ENCODE results near the gene HAVCR1. TPM values are rescaled to one million over a fixed set of nuclear protein-coding genes. Genes with fewer than 3 reads are reported as not detected.
"Not testable (repeated sequence)": the region's sequence is repeated elsewhere in the genome, so short reads cannot be mapped to it uniquely, and the experiment has no call there.

HAVCR1 gene
- total and polyA plus RNA-seq, 4 donors = 0.12 to 0.46 (median 0.36) TPM

DNA sequence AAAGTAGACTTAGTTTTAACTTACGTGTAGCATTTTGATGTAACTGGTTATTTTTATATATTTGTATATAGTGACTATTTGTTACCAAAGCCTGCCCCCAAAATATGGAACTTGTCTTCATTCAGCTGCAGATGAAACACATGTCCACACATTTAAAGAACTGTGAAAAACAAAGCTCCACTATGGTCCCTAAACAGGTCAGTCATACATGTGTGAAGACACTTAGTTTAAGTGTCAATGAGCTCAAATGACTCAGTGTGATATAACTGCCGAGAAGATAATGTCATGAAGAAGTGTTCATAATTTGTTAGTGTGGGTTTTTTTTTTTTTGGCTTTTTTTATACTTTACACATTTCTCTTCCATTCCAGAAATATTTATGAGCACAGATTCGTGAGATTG lies 28.2 kb downstream of the HAVCR1 start:
- ATAC-seq (ENCODE audit: insufficient read depth, low FRiP score) = no peak
- no peak for TF ChIP-seq CTCF (IDR thresholded peaks at IDR 0.05; ENCODE audit: control extremely low read depth, extremely low read depth)
- Histone ChIP-seq H3K27me3 (ENCODE audit: control insufficient read depth in 3 of 3, insufficient read depth in 3 of 3, low read length in 2 of 3) (no peaks in the 10 kb centered on the region), H3K4me1 (ENCODE audit: control insufficient read depth in 5 of 5, insufficient read depth in 5 of 5, low read length in 5 of 5) (no peaks in the 10 kb centered on the region), H3K9me3 (ENCODE audit: control insufficient read depth in 4 of 4, insufficient read depth in 3 of 4, low read length in 3 of 4) (no peaks in the 10 kb centered on the region), H3K4me3 (no peak overlapping the region), H3K36me3 (ENCODE audit: control insufficient read depth in 4 of 4, insufficient read depth in 4 of 4, low read length in 4 of 4) (no peaks in the 10 kb centered on the region), H3K27ac (ENCODE audit: low read depth in 1 of 2, low read length in 1 of 2) (no peak overlapping the region), H3K9ac (ENCODE audit: insufficient read depth in 1 of 2, low read length in 2 of 2) (no peak overlapping the region)
- 62 to 69% methylated on average over 3 of the region's 3 CpGs for WGBS, 2 donors
- DNase-seq = no peak

DNA sequence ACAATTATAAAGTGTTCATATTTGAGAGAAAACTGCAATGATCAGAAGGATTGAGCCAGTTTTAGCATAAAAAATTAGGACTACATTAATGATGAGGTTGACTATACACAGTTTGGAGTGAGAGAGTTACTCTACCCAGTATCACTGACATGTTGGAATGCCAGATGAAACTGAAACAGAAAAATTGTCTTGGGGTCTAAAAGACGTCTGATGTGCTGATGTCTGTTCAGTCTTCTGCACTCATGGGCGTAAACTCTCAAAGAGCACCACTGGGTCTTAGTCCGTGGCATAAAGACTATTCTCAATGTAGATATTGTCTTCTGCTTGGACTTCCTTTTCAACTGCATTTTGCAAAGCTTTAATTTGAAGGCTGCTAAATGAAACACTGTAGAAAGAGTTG lies 29.5 kb downstream of the HAVCR1 start:
- no peak for TF ChIP-seq CTCF (IDR thresholded peaks at IDR 0.05; ENCODE audit: control extremely low read depth, extremely low read depth)
- H3K27me3 ChIP-seq (ENCODE audit: control insufficient read depth in 3 of 3, insufficient read depth in 3 of 3, low read length in 2 of 3) = no peaks in the 10 kb centered on the region
- no peak overlapping the region for H3K9ac ChIP-seq (ENCODE audit: insufficient read depth in 1 of 2, low read length in 2 of 2)
- no peak overlapping the region for H3K27ac ChIP-seq (ENCODE audit: low read depth in 1 of 2, low read length in 1 of 2)
- no peaks in the 10 kb centered on the region for H3K36me3 ChIP-seq (ENCODE audit: control insufficient read depth in 4 of 4, insufficient read depth in 4 of 4, low read length in 4 of 4)
- H3K4me3 ChIP-seq = no peak overlapping the region
- DNase-seq (no peak), ATAC-seq (ENCODE audit: insufficient read depth, low FRiP score) (no peak)
- no peaks in the 10 kb centered on the region for H3K4me1 ChIP-seq (ENCODE audit: control insufficient read depth in 5 of 5, insufficient read depth in 5 of 5, low read length in 5 of 5)
- H3K9me3 ChIP-seq (ENCODE audit: control insufficient read depth in 4 of 4, insufficient read depth in 3 of 4, low read length in 3 of 4) = no peaks in the 10 kb centered on the region
- 73 to 79% methylated on average over 3 of the region's 3 CpGs for WGBS, 2 donors

- not testable (repeated sequence) for DNase-seq; H3K36me3 ChIP-seq (ENCODE audit: control insufficient read depth in 4 of 4, insufficient read depth in 4 of 4, low read length in 4 of 4); H3K27me3 ChIP-seq (ENCODE audit: control insufficient read depth in 3 of 3, insufficient read depth in 3 of 3, low read length in 2 of 3); H3K9ac ChIP-seq (ENCODE audit: insufficient read depth in 1 of 2, low read length in 2 of 2); ATAC-seq (ENCODE audit: insufficient read depth, low FRiP score); H3K4me3 ChIP-seq; H3K4me1 ChIP-seq (ENCODE audit: control insufficient read depth in 5 of 5, insufficient read depth in 5 of 5, low read length in 5 of 5); H3K27ac ChIP-seq (ENCODE audit: low read depth in 1 of 2, low read length in 1 of 2); H3K9me3 ChIP-seq (ENCODE audit: control insufficient read depth in 4 of 4, insufficient read depth in 3 of 4, low read length in 3 of 4)
- 89% methylated on average over 2 of the region's 2 CpGs for WGBS, 2 donors
These were observed 31.3 kb downstream of the HAVCR1 start for GRCh38 chr5:157027663-157028062.

- no peak for TF ChIP-seq CTCF (IDR thresholded peaks at IDR 0.05; ENCODE audit: control extremely low read depth, extremely low read depth)
- DNase-seq = peak in 1 of 3 donors; percentile 50
- 65 to 71% methylated on average over 3 of the region's 3 CpGs for WGBS, 2 donors
- Histone ChIP-seq H3K27me3 (ENCODE audit: control insufficient read depth in 3 of 3, insufficient read depth in 3 of 3, low read length in 2 of 3) (no peaks in the 10 kb centered on the region), H3K36me3 (ENCODE audit: control insufficient read depth in 4 of 4, insufficient read depth in 4 of 4, low read length in 4 of 4) (no peaks in the 10 kb centered on the region), H3K27ac (ENCODE audit: low read depth in 1 of 2, low read length in 1 of 2) (no peak overlapping the region), H3K4me3 (no peak overlapping the region), H3K9me3 (ENCODE audit: control insufficient read depth in 4 of 4, insufficient read depth in 3 of 4, low read length in 3 of 4) (no peaks in the 10 kb centered on the region), H3K9ac (ENCODE audit: insufficient read depth in 1 of 2, low read length in 2 of 2) (no peak overlapping the region), H3K4me1 (ENCODE audit: control insufficient read depth in 5 of 5, insufficient read depth in 5 of 5, low read length in 5 of 5) (no peaks in the 10 kb centered on the region)
- no peak for ATAC-seq (ENCODE audit: insufficient read depth, low FRiP score)
These were observed 32.0 kb downstream of the HAVCR1 start for GRCh38 chr5:157026789-157027424.
